GM12878 (cell line): ENCODE data around the gene GABRR3. TPM values are rescaled to one million over a fixed set of nuclear protein-coding genes. Genes with fewer than 3 reads are reported as not detected.
"Not testable (repeated sequence)": the region's sequence is repeated elsewhere in the genome, so short reads cannot be mapped to it uniquely, and the experiment has no call there.

Experiments used
- ATAC-seq: fragments of 200-7000 bp; cut with Tn5 transposase; 3 replicates; pipeline ENCODE4 v1.9.1; 2020; ENCODE audit warnings: mild to moderate bottlenecking, moderate library complexity
- BruUV-seq: library from RNA; stranded (reverse); fragments of 400-500 nt; replicated peaks from 2 replicates; lab custom pipeline; 2021; lab: Mats Ljungman, UMichigan
- CTCF ChIA-PET: fragments of 300-600 bp; sonication (Branson Sonifier 250); formaldehyde crosslinking; extraction: SDS; loops from one replicate; lab custom pipeline; 2021; ENCODE audit warnings: inconsistent platforms; lab: Yijun Ruan, JAX
- POLR2A ChIA-PET: fragments of 350-600 bp; formaldehyde crosslinking; extraction: SDS; loops from one replicate; lab custom pipeline; 2021; ENCODE audit warnings: inconsistent platforms; lab: Charles Lee
- RAD21 ChIA-PET: fragments of 300-600 bp; sonication (Branson Sonifier 250); formaldehyde crosslinking; loops from one replicate; lab custom pipeline; 2023; ENCODE audit warnings: antibody characterized with exemption; ENCODE audit not compliant: unreplicated experiment; lab: Charles Lee
- SMC1A ChIA-PET: fragments of 300-600 bp; sonication (Branson Sonifier 250); formaldehyde crosslinking; loops from one replicate; lab custom pipeline; 2023; ENCODE audit not compliant: unreplicated experiment, uncharacterized antibody; lab: Charles Lee
- DNase-seq: peaks from one replicate; pipeline ENCODE4 v3.0.0-alpha.2; 2011; ENCODE audit warnings: low read depth, low spot score
- FAIRE-seq: peaks from 3 replicates; lab custom pipeline; 2011; peaks lifted over from hg19 to GRCh38; lab: Jason Lieb, UNC
- H2AFZ ChIP-seq: 2 replicates; pipeline ENCODE4 v1.6.0; 2011; ENCODE audit warnings: low read depth, low read length, control low read depth; ENCODE audit not compliant: control insufficient read depth
- H3K27ac ChIP-seq: 2 replicates; pipeline ENCODE4 v1.5.1; 2011; ENCODE audit warnings: control low read depth; ENCODE audit not compliant: control insufficient read depth, insufficient read depth
- H3K27me3 ChIP-seq, 2 experiments: replicated peaks in 1 of 2; 2 replicates each; pipeline versions ENCODE4 v1.6.0 to v1.6.1; 2011; ENCODE audit warnings: low read length in 1 of 2; ENCODE audit not compliant: control insufficient read depth in 2 of 2, insufficient read depth in 2 of 2
- H3K36me3 ChIP-seq, 2 experiments: 2 replicates each; pipeline ENCODE4 v1.5.1; 2011; ENCODE audit warnings: low read length in 1 of 2; ENCODE audit not compliant: control insufficient read depth in 2 of 2, insufficient read depth in 2 of 2
- H3K4me1 ChIP-seq: 2 replicates; pipeline ENCODE4 v1.6.1; 2011; ENCODE audit warnings: mild to moderate bottlenecking, low read length, moderate library complexity, mixed read lengths; ENCODE audit not compliant: control insufficient read depth, insufficient read depth
- H3K4me2 ChIP-seq: 2 replicates; pipeline ENCODE4 v1.6.0; 2011; ENCODE audit warnings: control low read depth; ENCODE audit not compliant: control insufficient read depth, insufficient read depth
- H3K4me3 ChIP-seq: fragments of 200-600 bp; sonication (generic); 2 replicates; pipeline ENCODE4 v1.5.1; 2016
- H3K79me2 ChIP-seq: 2 replicates; pipeline ENCODE4 v1.6.0; 2011; ENCODE audit warnings: low read length; ENCODE audit not compliant: control insufficient read depth, insufficient read depth
- H3K9ac ChIP-seq: 2 replicates; pipeline ENCODE4 v1.8.0; 2011; ENCODE audit warnings: low read length, control low read depth, mixed read lengths; ENCODE audit not compliant: control insufficient read depth, insufficient read depth
- H3K9me3 ChIP-seq: replicated peaks from 3 replicates; pipeline ENCODE4 v1.5.1; 2011; ENCODE audit warnings: mild to moderate bottlenecking, low read length; ENCODE audit not compliant: control insufficient read depth, insufficient read depth
- H4K20me1 ChIP-seq: 2 replicates; pipeline ENCODE4 v1.6.0; 2011; ENCODE audit not compliant: control insufficient read depth, insufficient read depth
- RAD21 ChIP-seq: IDR thresholded peaks from 2 replicates; pipeline ENCODE4 v1.6.1; 2011; ENCODE audit warnings: mild to moderate bottlenecking, low read depth, low read length, moderate library complexity; ENCODE audit not compliant: insufficient read depth
- ZBTB4 ChIP-seq: fragments of 450-650 bp; formaldehyde crosslinking; IDR thresholded peaks from 2 replicates; pipeline ENCODE4 v1.4.0; 2022; ENCODE audit warnings: mild to moderate bottlenecking, moderate library complexity
- WGBS: methylation state at CpG from one replicate; pipeline ENCODE4 v1.1.6; 2016; ENCODE audit warnings: low lambda C conversion rate; ENCODE audit not compliant: insufficient replicate concordance, insufficient coverage; ENCODE audit errors: missing lambda C conversion rate; 5-methylcytosine and 5-hydroxymethylcytosine counted together
- in situ Hi-C: fragments of 300-500 bp; cut with MboI; formaldehyde crosslinking; loops from 9 replicates; pipeline ENCODE4 v1.14.3; 2018; ENCODE audit warnings: mixed read lengths
- intact Hi-C: fragments of 100-400 bp; cut with micrococcal nuclease; formaldehyde crosslinking; loops from one replicate; pipeline ENCODE4 v1.14.2; 2022; ENCODE audit not compliant: unreplicated experiment
- polyA plus RNA-seq, 11 experiments: library from polyadenylated mRNA; depleted of rRNA in 4 of 11; unstranded in 6 of 11; stranded (reverse) in 5 of 11; fragments of >200 nt; fragmentation: Nextera tagmentation in 4 of 11; fragmentation: Illumina TruSeq in 1 of 11; extraction: Ambion mirVana in 4 of 11; extraction: Trizol in 1 of 11; gene quantifications; 1 replicate in 1 of 11; 2 replicates in 10 of 11; pipeline versions ENCODE4 v1.2.1 to v1.2.3, GENCODE V29; 2011 to 2016; ENCODE audit warnings: inconsistent platforms in 2 of 11, missing spikeins in 2 of 11, low read depth in 1 of 11
- total RNA-seq, 4 experiments: library from RNA; depleted of rRNA in 3 of 4; stranded (reverse); fragments of >200 nt in 3 of 4; fragmentation: Illumina TruSeq in 1 of 4; extraction: Trizol in 1 of 4; gene quantifications; 2 replicates each; pipeline versions ENCODE4 v1.2.1 to v1.2.3, GENCODE V29; 2013 to 2021

Gene GABRR3
- total and polyA plus RNA-seq, 10 of the 15 experiments (the other 5 are each of a cell fraction or from before 2014, with no cell fraction given), result not detected

- 74% methylated on average over 4 of the region's 4 CpGs for WGBS
- H3K4me1 ChIP-seq, result peaks cover 16% of the 10 kb centered on the region; the same call in 1 of the 2 replicates
- H2AFZ ChIP-seq, H3K4me2 ChIP-seq, intact Hi-C loops, DNase-seq, FAIRE-seq, H3K9ac ChIP-seq, ATAC-seq, H4K20me1 ChIP-seq, H3K9me3 ChIP-seq, H3K27me3 ChIP-seq, POLR2A ChIA-PET, H3K36me3 ChIP-seq, H3K27ac ChIP-seq, H3K4me3 ChIP-seq, BruUV-seq, H3K79me2 ChIP-seq, in situ Hi-C loops: not testable (repeated sequence)
- SMC1A ChIA-PET, result interaction anchor here (1.2 to 4.9 kb wide), 2 partner anchors 10 to 12 kb away, joined by 3 to 21 read pairs; no protein-coding TSS in a partner anchor
- RAD21 ChIA-PET, result interaction anchor here (1.4 kb wide), 1 partner anchor 12 kb away, joined by 4 read pairs; no protein-coding TSS in a partner anchor
- CTCF ChIA-PET, result interaction anchor here (6.5 kb wide), 1 partner anchor 12 kb away, joined by 58 read pairs; no protein-coding TSS in a partner anchor
Observed at GRCh38 chr3:98010883-98011449, 24.1 kb downstream of the GABRR3 start.

- SMC1A ChIA-PET, result interaction anchor here (4.9 kb wide), 1 partner anchor 12 kb away, joined by 21 read pairs; no protein-coding TSS in a partner anchor
- in situ Hi-C loops, result no loop called here
Observed at GRCh38 chr3:98010194-98010882, 24.8 kb downstream of the GABRR3 start.

More at GRCh38 chr3:98010194-98010882, 24.8 kb downstream of the GABRR3 start:
- no TSS peak for BruUV-seq
- RAD21 ChIA-PET, result interaction anchor here (1.4 kb wide), 1 partner anchor 12 kb away, joined by 4 read pairs; no protein-coding TSS in a partner anchor
- FAIRE-seq (no peak), DNase-seq (no peak), ATAC-seq (no peak)
- Histone ChIP-seq H3K36me3 (no peaks in the 10 kb centered on the region), H3K4me3 (no peak overlapping the region), H2AFZ (no peak overlapping the region), H3K79me2 (no peaks in the 10 kb centered on the region), H3K27me3 (no peaks in the 10 kb centered on the region), H3K27ac (no peak overlapping the region), H3K4me2 (no peak overlapping the region), H3K9ac (no peak overlapping the region), H3K9me3 (no peaks in the 10 kb centered on the region), H4K20me1 (no peaks in the 10 kb centered on the region), H3K4me1 (peaks cover 16% of the 10 kb centered on the region; the same call in 1 of the 2 replicates)
- WGBS, result 88% methylated on average over 7 of the region's 7 CpGs
- TF ChIP-seq RAD21 (peak; percentile 15; the same call in 1 of the 2 replicates), ZBTB4 (no peak)
- POLR2A ChIA-PET, result no interaction called here
- CTCF ChIA-PET, result interaction anchor here (6.5 kb wide), 1 partner anchor 13 kb away, joined by 58 read pairs; no protein-coding TSS in a partner anchor
- intact Hi-C loops, result no loop called here
